ENCODE data around the gene OR10A4.
"Not testable (repeated sequence)": the region's sequence is repeated elsewhere in the genome, so short reads cannot be mapped to it uniquely, and the experiment has no call there.

- TF ChIP-seq CTCF, EP300, POLR2A (IDR thresholded peaks at IDR 0.05): not testable (repeated sequence)
These were observed 21.6 kb upstream of the OR10A4 start for GRCh38 chr11:6854801-6855200.

Measured in ovary (tissue), 3 donors.